Measurements from ENCODE around the gene IQCK.

Gene IQCK

DNA sequence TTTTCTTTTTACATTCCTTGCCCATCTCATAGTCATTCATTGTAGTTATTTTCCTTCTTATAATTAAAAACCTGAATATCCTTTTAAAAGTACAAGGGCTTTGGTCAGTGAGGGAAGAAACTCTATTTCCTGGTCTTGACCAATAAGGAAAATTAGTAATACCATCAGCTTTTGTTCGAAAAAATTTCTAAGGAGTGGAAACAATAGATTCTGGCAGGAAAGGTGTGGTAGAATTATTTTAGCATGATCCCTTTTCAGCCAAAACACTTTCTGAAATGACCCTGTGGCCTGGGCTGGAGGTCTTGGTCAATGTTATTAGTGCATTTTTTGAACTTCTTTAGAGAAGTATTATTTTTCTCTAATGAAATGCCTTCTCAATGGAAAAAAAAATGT lies 36.6 kb downstream of the IQCK start:
- no peak for DNase-seq (ENCODE audit: low read depth in 2 of 2, low spot score in 1 of 2)

DNA sequence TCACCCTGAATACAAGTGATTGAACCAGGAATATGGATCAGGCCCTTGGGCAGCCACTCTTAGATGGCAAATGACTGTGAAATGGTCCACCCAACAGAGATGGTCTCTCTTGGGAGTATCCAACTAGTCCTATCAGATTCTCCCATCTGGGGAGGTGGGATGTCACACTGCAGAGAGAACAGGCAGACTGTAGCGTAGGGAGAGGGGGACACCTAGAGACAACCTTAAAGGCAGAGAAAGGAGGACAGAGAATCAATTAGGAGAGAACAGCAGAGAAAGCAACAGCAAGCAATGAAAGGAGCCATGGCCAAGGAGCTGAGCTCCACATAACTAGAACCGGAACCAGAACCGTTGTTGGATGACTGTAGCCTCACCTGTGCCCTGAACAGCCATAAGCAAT lies 37.2 kb downstream of the IQCK start:
- no peak for DNase-seq (ENCODE audit: low read depth in 2 of 2, low spot score in 1 of 2)

DNA sequence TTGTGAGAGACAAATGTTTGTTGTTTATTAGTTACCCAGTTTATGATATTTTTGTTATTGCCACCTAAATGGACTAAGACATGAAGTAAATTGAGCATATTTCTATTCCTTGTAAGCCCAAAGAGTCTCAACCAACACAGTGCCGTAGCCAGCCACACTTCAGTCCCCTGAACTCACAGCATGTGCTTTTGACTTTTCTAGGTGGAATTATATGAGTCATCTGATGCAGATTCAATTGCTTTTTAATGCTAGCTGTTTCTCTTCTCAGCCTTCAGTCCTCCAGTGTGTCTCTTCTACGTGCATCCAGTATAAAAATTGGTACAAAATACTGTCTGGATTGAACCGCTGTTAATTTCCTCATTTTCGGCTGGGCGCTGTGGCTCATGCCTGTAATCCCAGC lies 39.0 kb downstream of the IQCK start:
- DNase-seq (ENCODE audit: low read depth in 2 of 2, low spot score in 1 of 2) = no peak

DNA sequence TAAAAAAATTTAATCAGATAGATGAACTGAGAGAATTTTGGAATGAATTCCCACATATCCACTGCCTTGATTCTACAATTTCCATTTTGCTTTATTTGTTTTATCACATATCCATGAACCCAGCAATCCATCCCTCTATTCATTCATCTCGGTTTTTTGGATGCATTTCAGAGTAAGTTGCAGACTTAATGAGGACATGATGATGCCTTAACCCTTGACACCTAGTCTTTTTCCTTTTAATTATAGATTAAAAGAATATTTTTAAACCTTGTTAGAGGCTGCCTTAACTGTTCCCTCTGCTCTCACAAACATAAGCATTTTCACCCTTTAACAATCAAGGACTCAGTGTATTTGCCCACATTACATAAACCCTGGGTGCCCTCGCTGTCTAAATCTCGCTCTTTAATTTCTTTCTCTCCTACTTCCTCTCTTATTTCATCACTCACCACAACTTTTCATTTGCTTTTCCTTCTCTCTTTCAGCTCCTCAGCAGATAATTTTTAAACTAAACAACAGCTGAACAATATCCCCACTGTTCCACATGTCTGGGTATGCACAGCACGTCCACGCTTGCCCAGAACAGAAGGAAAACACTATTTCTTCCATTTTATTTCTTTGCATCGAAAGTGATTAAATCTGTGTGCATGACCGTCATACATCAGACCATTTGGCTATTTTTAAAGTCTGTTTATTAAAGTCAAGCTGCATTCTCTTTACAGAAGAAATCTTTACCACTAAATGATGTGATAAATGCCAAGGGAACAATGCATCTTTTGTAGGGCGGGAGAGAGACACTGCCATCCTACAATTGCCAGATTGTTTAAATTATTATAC lies 39.9 kb downstream of the IQCK start:
- DNase-seq (ENCODE audit: low read depth in 2 of 2, low spot score in 1 of 2) = no peak

DNA sequence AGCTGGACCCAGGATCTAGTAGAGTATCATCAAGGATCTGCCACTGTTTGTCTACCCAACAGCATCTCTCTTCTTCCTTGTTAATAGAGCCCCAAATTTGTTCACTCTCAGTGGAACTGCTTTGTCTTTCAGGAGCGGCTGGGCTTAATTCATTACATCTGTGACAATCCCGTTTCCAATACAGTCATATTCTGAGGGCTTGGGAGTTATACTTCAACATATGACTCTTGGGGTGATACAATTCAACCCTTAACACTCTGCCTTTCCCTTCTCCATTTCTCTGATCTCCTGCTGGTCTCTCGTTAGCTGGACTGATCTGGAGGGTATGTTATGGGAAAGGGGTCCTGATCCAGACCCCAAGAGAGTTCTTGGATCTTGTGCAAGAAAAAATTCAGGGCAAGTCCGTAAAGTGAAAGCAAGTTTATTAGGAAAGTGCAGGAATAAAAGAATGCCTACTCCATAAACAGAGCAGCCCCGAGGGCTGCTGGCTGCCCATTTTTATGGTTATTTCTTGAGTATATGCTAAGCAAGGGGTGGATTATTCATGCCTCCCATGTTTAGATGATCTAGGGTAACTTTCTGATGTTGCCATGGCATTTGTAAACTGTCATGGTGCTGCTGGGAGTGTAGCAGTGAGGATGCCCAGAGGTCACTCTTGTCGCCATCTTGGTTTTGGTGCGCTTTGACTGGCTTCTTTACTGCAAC lies 42.4 kb downstream of the IQCK start:
- DNase-seq (ENCODE audit: low read depth in 2 of 2, low spot score in 1 of 2) = no peak

DNA sequence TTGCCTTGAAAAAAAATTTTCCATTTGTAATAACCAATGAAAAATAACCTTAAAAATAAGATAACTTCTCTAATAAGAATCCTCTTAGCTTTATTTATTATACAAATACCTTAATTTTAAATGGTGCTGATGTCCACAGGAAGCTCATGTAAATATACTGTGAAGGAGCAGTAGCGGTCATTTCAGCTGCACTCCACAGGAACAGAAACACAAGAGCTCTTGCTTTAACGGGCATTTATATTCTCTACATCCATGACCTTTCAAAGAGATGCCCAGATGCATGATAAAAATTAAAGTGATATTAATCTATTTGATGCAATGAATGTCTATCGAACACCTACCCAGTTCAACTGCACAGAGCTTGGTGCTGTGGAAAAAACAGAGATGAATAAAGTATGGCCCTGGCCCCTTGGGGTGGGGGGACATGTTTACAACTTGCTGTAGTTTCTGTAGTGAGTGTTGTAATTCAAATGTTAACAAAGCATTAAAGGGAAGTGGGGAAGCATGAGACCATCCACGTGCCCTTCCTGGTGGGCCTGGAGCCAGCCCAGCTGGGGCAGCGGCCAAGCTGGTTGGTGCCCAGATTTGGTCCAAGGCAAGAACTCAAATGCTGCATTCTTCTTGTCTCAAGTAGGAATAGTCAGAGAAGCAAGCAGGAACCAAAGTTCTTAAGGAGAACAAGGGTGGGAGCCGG lies 47.9 kb downstream of the IQCK start:
- no peak for DNase-seq (ENCODE audit: low read depth in 2 of 2, low spot score in 1 of 2)

DNA sequence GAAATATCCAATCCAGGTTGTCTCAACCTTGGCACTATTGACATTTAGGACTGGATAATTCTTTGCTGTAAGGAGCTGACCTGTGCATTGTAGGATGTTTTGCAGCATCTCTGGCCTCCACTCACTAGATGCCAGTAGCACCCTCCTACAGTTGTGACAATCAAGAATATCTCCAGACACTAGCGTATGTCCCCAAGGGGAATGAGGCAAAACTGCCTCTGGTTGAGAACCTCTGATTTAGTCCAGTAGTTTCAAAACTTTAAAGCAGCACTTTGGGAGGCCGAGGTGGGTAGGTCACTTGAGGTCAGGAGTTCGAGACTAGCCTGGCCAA lies 48.4 kb downstream of the IQCK start:
- DNase-seq (ENCODE audit: low read depth in 2 of 2, low spot score in 1 of 2) = no peak

DNA sequence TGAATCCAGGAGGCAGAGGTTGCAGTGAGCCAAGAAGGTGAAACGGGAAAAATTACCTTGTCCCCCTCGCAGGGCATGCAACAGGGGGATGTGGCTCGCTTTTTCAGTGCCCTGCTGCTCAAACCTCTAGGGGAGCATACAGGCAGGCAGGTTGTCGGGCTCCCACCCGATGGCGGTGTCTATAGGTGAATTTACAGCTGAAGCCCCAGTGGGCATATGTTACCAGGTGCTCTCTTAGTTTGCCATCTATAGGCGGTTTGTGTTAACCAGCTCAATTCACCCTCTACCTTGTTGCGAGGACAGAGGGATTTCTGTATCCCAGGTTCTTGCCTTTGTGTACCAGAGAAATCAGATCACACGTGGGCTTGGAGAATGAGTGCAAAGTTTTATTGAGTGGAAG lies 48.9 kb downstream of the IQCK start:
- DNase-seq (ENCODE audit: low read depth in 2 of 2, low spot score in 1 of 2) = no peak

DNA sequence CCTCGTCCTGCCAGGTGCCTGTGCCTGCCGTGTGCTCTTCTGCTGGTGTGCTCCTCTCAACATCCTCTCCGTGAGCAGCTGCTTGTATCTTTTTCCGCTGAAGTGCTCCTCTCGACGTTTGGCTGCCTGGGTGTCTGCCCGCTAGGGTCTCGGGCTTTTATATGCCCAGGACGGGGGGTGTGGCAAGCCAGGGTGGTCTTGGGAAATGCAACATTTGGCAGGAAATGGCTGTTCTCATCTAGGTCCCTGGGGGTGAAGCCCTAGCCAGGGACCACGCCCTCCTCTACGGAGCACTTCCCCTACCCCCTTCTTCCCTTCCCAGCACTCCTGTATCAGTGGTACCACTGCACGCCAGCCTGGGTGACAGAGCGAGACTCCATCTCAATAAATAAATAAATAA lies 49.4 kb downstream of the IQCK start:
- no peak for DNase-seq (ENCODE audit: low read depth in 2 of 2, low spot score in 1 of 2)

DNA sequence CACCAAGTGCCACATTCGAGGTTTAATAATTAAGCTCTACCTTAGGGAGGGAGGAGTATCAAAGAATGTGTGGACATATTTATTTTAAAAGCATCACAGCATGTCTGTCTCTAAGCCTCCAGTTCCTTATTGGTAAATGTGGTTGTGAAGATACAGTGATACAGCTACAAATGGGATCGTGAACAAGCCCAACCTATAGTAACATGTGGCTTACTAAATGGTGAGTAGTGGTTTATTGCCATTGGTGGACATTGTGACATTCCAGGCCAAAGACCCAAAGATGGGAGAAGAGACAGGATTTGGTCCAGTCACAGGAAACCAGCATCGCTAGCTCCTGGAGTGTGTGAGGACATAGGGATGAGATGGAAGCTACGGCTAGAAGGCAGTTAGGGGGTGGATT lies 51.2 kb downstream of the IQCK start:
- DNase-seq (ENCODE audit: low read depth in 2 of 2, low spot score in 1 of 2) = no peak

DNA sequence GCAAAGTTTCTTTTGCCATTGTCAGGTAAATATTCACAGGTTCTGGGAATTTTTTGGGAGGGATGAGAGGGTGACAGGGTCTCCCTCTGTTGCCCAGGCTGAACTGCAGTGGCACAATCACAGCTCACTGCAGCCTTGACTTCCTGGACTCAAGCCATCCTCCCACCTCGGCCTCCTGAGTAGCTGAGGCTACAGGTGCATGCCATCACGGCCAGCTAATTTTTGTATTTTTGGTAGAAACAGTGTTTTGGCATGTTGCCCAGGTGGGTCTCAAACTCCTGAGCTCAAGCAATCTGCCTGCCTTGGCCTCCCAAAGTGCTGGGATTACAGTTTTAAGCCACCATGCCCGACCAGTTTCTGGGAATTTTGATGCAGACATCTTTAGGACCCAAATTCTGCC lies 53.0 kb downstream of the IQCK start:
- no peak for DNase-seq (ENCODE audit: low read depth in 2 of 2, low spot score in 1 of 2)

DNA sequence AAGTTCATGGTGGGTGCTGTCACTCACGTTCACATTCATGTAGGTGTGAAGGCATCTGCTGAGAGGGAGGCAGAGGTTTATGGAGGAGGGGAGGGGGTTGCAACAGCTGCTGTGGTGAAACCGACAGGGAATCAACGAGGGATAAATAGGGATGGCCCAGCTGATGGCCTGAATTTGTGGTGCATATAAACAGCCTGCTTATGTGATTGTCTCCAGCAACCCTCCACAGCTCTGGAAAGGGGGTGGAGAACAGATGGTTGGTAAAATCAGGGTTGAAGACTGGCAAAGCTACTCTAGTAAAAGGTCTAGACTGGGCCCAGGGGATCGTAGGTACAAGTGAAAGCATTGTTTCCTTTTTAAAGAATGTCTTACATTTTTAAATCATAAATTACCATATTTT lies 53.7 kb downstream of the IQCK start:
- DNase-seq (ENCODE audit: low read depth in 2 of 2, low spot score in 1 of 2) = no peak

DNA sequence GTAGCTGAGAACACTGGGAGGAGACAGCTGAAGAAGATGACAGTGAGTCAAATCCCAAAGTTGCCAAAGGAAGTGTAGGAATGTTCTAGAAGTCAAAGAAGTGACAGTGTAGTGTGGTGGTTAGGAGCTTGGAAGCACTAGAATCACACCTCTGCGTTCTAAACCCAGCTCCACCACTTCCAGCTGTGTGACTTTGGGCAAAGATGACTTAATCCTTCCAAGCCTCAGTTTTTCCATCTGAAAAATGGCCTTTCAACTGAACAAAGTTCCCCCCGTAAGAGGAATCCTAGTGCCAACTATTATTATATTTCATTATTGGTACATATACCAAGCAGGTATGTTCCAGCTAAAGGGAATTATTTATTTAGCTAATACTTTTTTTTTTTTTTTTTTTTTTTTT lies 56.0 kb downstream of the IQCK start:
- no peak for DNase-seq (ENCODE audit: low read depth in 2 of 2, low spot score in 1 of 2)

DNA sequence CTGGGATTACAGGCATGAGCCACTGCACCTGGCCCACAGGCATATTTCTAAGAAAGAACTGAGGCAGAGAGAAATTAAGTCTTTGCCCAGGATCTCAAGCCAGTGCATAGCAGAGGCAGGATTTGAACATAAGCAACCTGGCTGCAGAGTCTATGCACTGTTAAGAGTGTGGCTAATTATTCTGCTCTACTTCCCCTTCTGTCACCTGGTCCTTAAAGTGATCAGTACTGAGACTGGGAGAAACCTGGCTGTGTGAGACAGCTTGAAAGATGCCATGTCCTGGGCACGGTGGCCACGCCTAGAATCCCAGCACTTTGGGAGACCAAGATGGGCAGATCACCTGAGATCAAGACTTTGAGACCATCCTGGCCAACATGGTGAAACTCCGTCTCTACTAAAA lies 58.1 kb downstream of the IQCK start:
- no peak for DNase-seq (ENCODE audit: low read depth in 2 of 2, low spot score in 1 of 2)

DNA sequence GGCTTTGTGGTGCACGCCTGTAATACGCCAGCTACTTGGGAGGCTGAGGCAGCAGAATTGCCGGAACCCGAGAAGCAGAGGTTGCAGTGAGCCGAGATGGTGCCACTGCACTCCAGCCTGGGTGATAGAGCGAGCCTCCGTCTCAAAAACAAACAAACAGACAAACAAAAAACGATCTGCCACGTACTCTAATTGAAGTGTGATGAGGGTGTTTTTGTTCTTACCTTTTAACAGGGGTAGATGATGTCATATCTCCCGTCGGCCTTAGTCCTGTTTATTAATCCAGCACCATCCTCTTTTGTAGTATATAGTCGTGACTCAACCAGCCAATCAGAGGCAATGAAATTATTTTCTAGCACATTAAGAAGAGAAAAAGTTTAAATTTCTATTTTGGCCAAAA lies 58.5 kb downstream of the IQCK start:
- no peak for DNase-seq (ENCODE audit: low read depth in 2 of 2, low spot score in 1 of 2)

DNA sequence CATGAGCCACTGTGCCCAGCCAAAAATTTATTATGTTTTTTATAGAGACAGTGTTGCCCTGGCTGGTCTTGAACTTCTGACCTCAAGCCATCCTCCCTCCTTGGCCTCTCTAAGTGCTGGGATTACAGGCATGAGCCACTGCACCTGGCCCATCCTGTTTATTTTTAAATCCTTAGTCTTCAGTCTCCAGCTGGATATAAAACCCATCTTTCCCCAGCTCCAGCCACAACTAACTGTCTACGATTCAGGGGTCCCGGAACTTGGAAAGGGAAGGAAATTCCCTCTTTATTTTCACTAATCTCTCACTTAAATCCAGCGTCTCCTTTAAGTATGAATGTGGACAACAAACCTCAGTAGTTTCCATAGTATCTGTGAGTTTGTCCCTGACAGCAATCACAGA lies 62.2 kb downstream of the IQCK start:
- DNase-seq (ENCODE audit: low read depth in 2 of 2, low spot score in 1 of 2) = no peak

DNA sequence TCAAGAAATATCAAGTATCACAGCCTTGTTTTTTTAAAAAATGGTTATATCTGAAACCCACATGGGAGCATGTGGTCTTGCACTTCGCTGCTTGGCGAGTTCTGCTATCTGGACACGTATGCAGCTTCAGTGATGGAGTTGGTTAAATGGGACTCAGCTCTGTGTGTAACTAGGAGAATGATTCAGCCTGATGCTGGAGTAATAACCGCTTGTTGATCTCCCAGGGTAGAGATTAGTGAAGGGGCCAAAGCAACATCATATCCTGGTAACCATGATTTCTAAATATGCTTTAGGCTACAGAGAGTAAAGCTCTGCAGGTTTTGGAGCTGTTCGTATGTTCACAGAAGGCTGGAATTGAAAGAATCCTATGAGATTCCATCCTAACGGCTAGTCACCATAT lies 63.2 kb downstream of the IQCK start:
- no peak for DNase-seq (ENCODE audit: low read depth in 2 of 2, low spot score in 1 of 2)

DNA sequence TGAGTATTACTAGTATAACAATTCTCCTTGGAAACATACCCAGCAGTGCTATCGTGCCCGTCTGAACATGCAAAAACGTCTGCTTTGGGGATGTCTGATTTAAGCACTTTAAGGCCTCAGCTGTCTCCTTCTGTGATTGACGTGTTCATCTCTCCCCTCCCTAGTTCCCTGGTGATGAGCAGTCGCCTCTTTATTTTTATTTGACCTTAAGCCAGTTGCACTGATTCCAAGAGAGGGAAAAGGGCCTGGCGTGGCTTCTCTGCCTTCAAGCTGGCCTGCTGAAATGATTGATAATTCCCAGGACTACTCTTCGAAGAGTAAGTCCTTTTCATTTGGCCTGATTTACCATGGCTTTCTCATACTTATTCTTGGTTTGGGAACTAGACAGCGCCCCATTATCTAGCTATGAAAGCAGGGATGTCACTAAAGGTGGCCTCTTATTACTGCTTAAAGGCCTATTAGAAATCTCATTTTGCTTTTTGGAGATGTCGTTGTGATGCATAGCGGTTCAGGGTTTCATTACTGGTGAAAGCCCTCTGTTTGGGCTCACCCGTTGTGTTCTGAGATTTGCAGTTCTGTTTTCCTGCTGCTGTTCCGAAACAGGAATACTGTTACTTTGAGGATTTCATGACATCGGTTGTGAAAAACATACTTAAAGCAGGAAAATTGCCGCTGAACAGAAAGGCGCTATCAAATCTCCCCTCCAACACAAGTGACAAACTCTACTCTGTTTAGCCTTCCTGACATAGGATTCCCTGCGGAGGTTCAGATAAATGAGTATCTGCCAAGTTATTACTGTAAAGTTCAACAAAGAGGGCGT lies 65.5 kb downstream of the IQCK start:
- DNase-seq (ENCODE audit: low read depth in 2 of 2, low spot score in 1 of 2) = no peak

DNA sequence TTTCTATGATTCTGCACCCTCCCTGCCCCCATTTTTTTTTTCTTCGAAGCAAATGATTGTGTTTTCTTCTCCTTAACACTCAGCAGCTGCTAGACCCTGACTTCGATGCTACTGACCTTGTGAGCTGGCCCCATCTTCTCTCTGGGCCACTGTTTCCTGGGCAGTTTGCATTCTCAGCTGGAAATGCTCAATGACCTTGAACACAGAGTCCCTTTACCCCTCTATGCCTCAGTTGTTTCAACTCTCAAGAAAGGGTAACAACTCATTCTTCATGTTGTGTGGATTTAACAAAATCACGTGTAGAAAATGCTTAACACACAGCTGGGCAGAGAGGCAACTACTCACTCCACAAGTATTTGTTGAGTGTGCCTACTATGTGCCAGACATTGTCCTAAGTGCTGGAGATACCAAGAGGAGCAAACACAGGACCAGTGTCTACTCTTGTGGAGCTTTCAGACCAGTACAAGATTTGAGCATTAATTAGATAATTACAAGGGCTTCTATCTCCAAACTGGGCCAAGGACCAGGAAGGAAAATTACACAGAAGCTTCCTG lies 66.2 kb downstream of the IQCK start:
- DNase-seq (ENCODE audit: low read depth in 2 of 2, low spot score in 1 of 2) = no peak

DNA sequence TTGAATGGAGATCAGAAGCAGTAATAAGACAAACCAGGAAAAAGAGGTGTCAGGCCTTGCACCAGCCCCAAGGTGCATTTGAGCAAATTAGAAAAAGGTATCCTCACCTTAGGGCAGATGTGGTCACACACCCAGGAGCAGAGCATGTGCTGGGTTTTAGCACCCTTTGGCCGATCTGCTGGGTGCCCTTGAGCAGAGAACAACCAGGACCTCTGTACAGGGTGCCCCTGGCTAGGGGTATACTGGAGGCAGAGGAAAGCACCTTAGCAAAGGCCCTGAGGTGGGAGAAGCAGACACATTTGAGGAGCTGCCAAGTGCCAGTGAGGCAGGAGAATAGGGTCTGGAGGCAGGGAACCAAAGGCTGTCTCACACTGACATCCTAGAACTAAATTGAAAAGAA lies 67.0 kb downstream of the IQCK start:
- DNase-seq (ENCODE audit: low read depth in 2 of 2, low spot score in 1 of 2) = no peak

DNA sequence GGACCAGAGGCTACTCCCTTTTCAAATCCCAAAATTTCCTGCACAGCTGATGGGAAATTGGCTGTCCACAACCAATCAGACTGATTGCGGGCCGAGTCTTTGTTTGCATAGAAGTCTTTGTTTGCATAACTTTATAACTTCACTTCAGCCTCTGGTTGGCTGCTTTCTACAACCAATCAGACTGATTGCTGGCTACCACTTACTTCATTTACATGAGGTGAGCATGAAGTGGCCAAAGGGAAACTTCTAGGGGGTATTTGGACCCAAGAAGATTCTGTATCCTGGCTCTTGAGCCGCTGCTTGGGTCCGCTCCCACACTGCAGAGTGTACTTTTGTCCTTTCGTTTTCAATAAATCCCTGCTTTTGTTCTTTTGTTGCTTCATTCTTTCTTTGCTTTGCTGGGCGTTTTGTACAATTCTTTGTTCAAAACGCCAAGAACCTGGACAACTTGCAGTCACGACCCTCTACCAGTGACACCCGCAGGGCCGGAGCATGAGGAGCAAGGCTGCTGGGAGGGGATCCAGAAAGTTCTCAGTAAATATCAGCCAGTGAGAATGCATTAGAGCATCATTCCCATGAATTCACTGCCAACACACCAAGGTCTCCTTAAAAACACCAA lies 67.5 kb downstream of the IQCK start:
- DNase-seq (ENCODE audit: low read depth in 2 of 2, low spot score in 1 of 2) = no peak
